ENCODE measurements around the gene SPOUT1. TPM values are rescaled to one million over a fixed set of nuclear protein-coding genes. Genes with fewer than 3 reads are reported as not detected.

The SPOUT1 gene
- polyA plus RNA-seq, 3 donors, result 25.7 to 29.9 (median 29.3) TPM

- intact Hi-C loops (cut with micrococcal nuclease), result no loop called here
- DNase-seq, result no peak
- 41% methylated on average over 16 of the region's 18 CpGs for WGBS (ENCODE audit: insufficient coverage)
- Histone ChIP-seq H3K4me3 (replicated peaks in 1 of 3; ENCODE audit: low read depth in 2 of 3, low read length in 3 of 3) (peak overlapping the region; percentile 81 to 97 (median 82)), H3K9ac (ENCODE audit: insufficient read depth, low read length, poor library complexity, severe bottlenecking) (peak overlapping the region; percentile 86), H3K79me2 (ENCODE audit: insufficient read depth, low read length) (peaks cover 12% of the 10 kb centered on the region), H3K36me3 (replicated peaks in 1 of 2; ENCODE audit: control insufficient read depth in 1 of 2, insufficient read depth in 2 of 2, low read length in 2 of 2) (peaks cover 31 to 39% of the 10 kb centered on the region in 2 donors), H3K4me2 (replicated peaks; ENCODE audit: extremely low read depth, low read length, poor library complexity, severe bottlenecking) (peak overlapping the region; percentile 87), H3K27ac (ENCODE audit: low read depth in 1 of 2, low read length in 2 of 2) (peak overlapping the region in 1 of 2 donors; percentile 82), H4K20me1 (ENCODE audit: insufficient read depth, low read length) (no peaks in the 10 kb centered on the region), H2AFZ (ENCODE audit: insufficient read depth, low read depth, low read length, poor library complexity, severe bottlenecking) (peak overlapping the region; percentile 99), H3K4me1 (ENCODE audit: control insufficient read depth in 1 of 2, insufficient read depth in 2 of 2, low read length in 2 of 2) (peaks cover 15 to 22% of the 10 kb centered on the region in 2 donors), H3K27me3 (ENCODE audit: control insufficient read depth in 2 of 2, insufficient read depth in 2 of 2, low read length in 2 of 2) (no peaks in the 10 kb centered on the region), H3K9me3 (replicated peaks in 1 of 2; ENCODE audit: control insufficient read depth in 1 of 2, insufficient read depth in 1 of 2, low read length in 2 of 2) (no peaks in the 10 kb centered on the region)
- H3K4me3 Mint-ChIP-seq, result peak overlapping the region; percentile 84 to 91
- H3K36me3 Mint-ChIP-seq, result peaks cover 29 to 43% of the 10 kb centered on the region in 2 donors
- no peak for TF ChIP-seq CTCF (IDR thresholded peaks at IDR 0.05)
- peaks cover 0 to 4% (median 0%) of the 10 kb centered on the region in 3 donors for H3K27me3 Mint-ChIP-seq (ENCODE audit: low read depth in 3 of 3)
- no peaks in the 10 kb centered on the region for H3K9me3 Mint-ChIP-seq
- H3K27ac Mint-ChIP-seq, result peak overlapping the region; percentile 10 to 93 (median 83)
- peaks cover 15% of the 10 kb centered on the region for H3K4me1 Mint-ChIP-seq
Observed at GRCh38 chr9:128828719-128829452, 708 bp downstream of the SPOUT1 start.

GRCh38 chr9:128828267-128828666, 1.3 kb downstream of the SPOUT1 start:
- no peak for TF ChIP-seq CTCF (IDR thresholded peaks at IDR 0.05)
- H3K4me3 Mint-ChIP-seq, result peak overlapping the region in 1 of 2 donors; percentile 47
- peaks cover 30 to 49% of the 10 kb centered on the region in 2 donors for H3K36me3 Mint-ChIP-seq
- H3K27ac ChIP-seq (ENCODE audit: low read depth in 1 of 2, low read length in 2 of 2), result no peak overlapping the region
- no peaks in the 10 kb centered on the region for H3K9me3 Mint-ChIP-seq
- H3K4me3 ChIP-seq (replicated peaks in 1 of 3; ENCODE audit: low read depth in 2 of 3, low read length in 3 of 3), result peak overlapping the region in 1 of 3 experiments; percentile 97
- no peak overlapping the region for H3K27ac Mint-ChIP-seq
- intact Hi-C loops (cut with micrococcal nuclease), result no loop called here
- WGBS (ENCODE audit: insufficient coverage), result 92% methylated on average over 2 of the region's 8 CpGs
- no peak overlapping the region for H3K9ac ChIP-seq (ENCODE audit: insufficient read depth, low read length, poor library complexity, severe bottlenecking)
- H3K4me1 ChIP-seq (ENCODE audit: control insufficient read depth in 1 of 2, insufficient read depth in 2 of 2, low read length in 2 of 2), result peaks cover 15 to 22% of the 10 kb centered on the region in 2 donors
- peaks cover 38 to 45% of the 10 kb centered on the region in 2 donors for H3K36me3 ChIP-seq (replicated peaks in 1 of 2; ENCODE audit: control insufficient read depth in 1 of 2, insufficient read depth in 2 of 2, low read length in 2 of 2)
- H3K27me3 ChIP-seq (ENCODE audit: control insufficient read depth in 2 of 2, insufficient read depth in 2 of 2, low read length in 2 of 2), result no peaks in the 10 kb centered on the region
- no peak overlapping the region for H3K4me2 ChIP-seq (replicated peaks; ENCODE audit: extremely low read depth, low read length, poor library complexity, severe bottlenecking)
- peaks cover 15% of the 10 kb centered on the region for H3K4me1 Mint-ChIP-seq
- DNase-seq, result no peak
- no peaks in the 10 kb centered on the region for H4K20me1 ChIP-seq (ENCODE audit: insufficient read depth, low read length)
- peaks cover 0 to 4% (median 0%) of the 10 kb centered on the region in 3 donors for H3K27me3 Mint-ChIP-seq (ENCODE audit: low read depth in 3 of 3)
- H2AFZ ChIP-seq (ENCODE audit: insufficient read depth, low read depth, low read length, poor library complexity, severe bottlenecking), result no peak overlapping the region
- H3K9me3 ChIP-seq (replicated peaks in 1 of 2; ENCODE audit: control insufficient read depth in 1 of 2, insufficient read depth in 1 of 2, low read length in 2 of 2), result no peaks in the 10 kb centered on the region
- peaks cover 12% of the 10 kb centered on the region for H3K79me2 ChIP-seq (ENCODE audit: insufficient read depth, low read length)

Data from CD14-positive monocyte (primary cell).